CD8-positive, alpha-beta memory T cell (primary cell): ENCODE results near the gene MXRA7. TPM values are rescaled to one million over a fixed set of nuclear protein-coding genes. Genes with fewer than 3 reads are reported as not detected.

ENCODE experiments used
- CTCF ChIA-PET: fragments of 350-600 bp; sonication (Branson Sonifier 250); formaldehyde crosslinking; loops from one replicate; lab custom pipeline; 2021; ENCODE audit warnings: antibody characterized with exemption; lab: Charles Lee
- POLR2A ChIA-PET: fragments of 350-600 bp; sonication (Branson Sonifier 250); formaldehyde crosslinking; loops from one replicate; lab custom pipeline; 2021; ENCODE audit warnings: antibody characterized with exemption; lab: Charles Lee
- DNase-seq, 5 donors: peaks; one replicate each; pipeline versions ENCODE4 v3.0.0 to v3.0.0-alpha.2; 2020 to 2022; ENCODE audit warnings: mixed read lengths in 1 of 5
- H3K27ac ChIP-seq: one replicate; pipeline ENCODE4 v1.7.0; 2013; ENCODE audit warnings: low read depth, mild to moderate bottlenecking, low read length, moderate library complexity
- H3K27me3 ChIP-seq: 2 replicates; pipeline ENCODE4 v1.7.0; 2013; ENCODE audit warnings: low read length, mild to moderate bottlenecking; ENCODE audit not compliant: insufficient read depth, poor library complexity, severe bottlenecking
- H3K36me3 ChIP-seq: 2 replicates; pipeline ENCODE4 v1.7.0; 2013; ENCODE audit warnings: mild to moderate bottlenecking, low read length, moderate library complexity; ENCODE audit not compliant: insufficient read depth
- H3K4me1 ChIP-seq: 2 replicates; pipeline ENCODE4 v1.7.0; 2013; ENCODE audit warnings: mild to moderate bottlenecking, low read length, moderate library complexity; ENCODE audit not compliant: insufficient read depth
- H3K4me3 ChIP-seq: 2 replicates; pipeline ENCODE4 v1.7.0; 2013; ENCODE audit warnings: mild to moderate bottlenecking, low read length
- H3K9me3 ChIP-seq: 2 replicates; pipeline ENCODE4 v1.7.0; 2013; ENCODE audit warnings: mild to moderate bottlenecking, low read length
- H3K27ac Mint-ChIP-seq, 8 donors: one replicate each; pipeline ENCODE4 v1.8.0; 2020 to 2021; ENCODE audit warnings: mixed read lengths in 8 of 8, mild to moderate bottlenecking in 6 of 8, inconsistent platforms in 3 of 8, moderate library complexity in 3 of 8
- H3K27me3 Mint-ChIP-seq, 2 donors: one replicate each; pipeline ENCODE4 v1.8.0; 2020 to 2021; ENCODE audit warnings: mixed read lengths in 2 of 2, mild to moderate bottlenecking in 1 of 2, moderate library complexity in 1 of 2
- H3K36me3 Mint-ChIP-seq, 3 donors: one replicate each; pipeline ENCODE4 v1.8.0; 2020 to 2021; ENCODE audit warnings: mixed read lengths in 3 of 3, inconsistent platforms in 1 of 3, mild to moderate bottlenecking in 1 of 3
- H3K4me1 Mint-ChIP-seq, 3 donors: one replicate each; pipeline ENCODE4 v1.8.0; 2020 to 2021; ENCODE audit warnings: mixed read lengths in 3 of 3, inconsistent platforms in 1 of 3, mild to moderate bottlenecking in 1 of 3
- H3K4me3 Mint-ChIP-seq, 7 donors: one replicate each; pipeline ENCODE4 v1.8.0; 2020 to 2021; ENCODE audit warnings: mixed read lengths in 7 of 7, mild to moderate bottlenecking in 6 of 7, moderate library complexity in 4 of 7, inconsistent platforms in 2 of 7
- H3K9me3 Mint-ChIP-seq, 5 donors: one replicate each; pipeline ENCODE4 v1.8.0; 2020 to 2022; ENCODE audit warnings: mixed read lengths in 5 of 5, mild to moderate bottlenecking in 3 of 5, moderate library complexity in 2 of 5, inconsistent platforms in 1 of 5
- polyA plus RNA-seq: library from polyadenylated mRNA; unstranded; fragments of 300-500 nt; fragmentation: Illumina TruSeq; gene quantifications from one replicate; pipeline ENCODE4 v1.2.3, GENCODE V29; 2021
- total RNA-seq, 2 experiments: library from RNA; stranded (reverse); gene quantifications; one replicate each; pipeline ENCODE4 v1.2.3, GENCODE V29; 2021

Gene MXRA7
- total and polyA plus RNA-seq, 3 experiments from 2014 or later: 27.1 to 30.6 (median 29.1) TPM

- POLR2A ChIA-PET: interaction anchor here (0.5 to 5.5 kb wide), 6 partner anchors 11 to 758 kb away, joined by 3 to 112 read pairs (median 18); partner anchors contain the start of genes JMJD6 and METTL23
- H3K4me3 ChIP-seq: peak overlapping the region; percentile 72
- H3K36me3 Mint-ChIP-seq: peaks cover 19 to 69% (median 31%) of the 10 kb centered on the region in 3 donors
Measured at GRCh38 chr17:76738468-76738850, 27.7 kb upstream of the MXRA7 start.

GRCh38 chr17:76737676-76738467 lies 27.1 kb upstream of the MXRA7 start, which contains the start of gene MFSD11:
Gene MFSD11, plus strand, starts transcription at chr17:76738119. Its CDS starts 234 bp downstream, at chr17:76738353.
- peaks cover 38% of the 10 kb centered on the region for H3K36me3 ChIP-seq
- peaks cover 54% of the 10 kb centered on the region for H3K4me1 ChIP-seq
- CTCF ChIA-PET: interaction anchor here (0.8 to 1.6 kb wide), 5 partner anchors 11 to 214 kb away, joined by 3 to 5 read pairs (median 4); partner anchors contain the start of genes METTL23 and MGAT5B
- peaks cover 52 to 70% (median 66%) of the 10 kb centered on the region in 3 donors for H3K4me1 Mint-ChIP-seq
- no peaks in the 10 kb centered on the region for H3K27me3 Mint-ChIP-seq
- peak within 1 kb of the TSS; percentile 94 for H3K4me3 ChIP-seq
- peak within 1 kb of the TSS; percentile 85 to 97 (median 95) for H3K4me3 Mint-ChIP-seq
- H3K27me3 ChIP-seq: no peaks in the 10 kb centered on the region
- peak; percentile 89 to 95 (median 94) for DNase-seq
- peak within 1 kb of the TSS; percentile 99 to 100 (median 99) for H3K27ac Mint-ChIP-seq
- H3K9me3 ChIP-seq: no peaks in the 10 kb centered on the region
- H3K36me3 Mint-ChIP-seq: peaks cover 24 to 71% (median 34%) of the 10 kb centered on the region in 3 donors
- no peaks in the 10 kb centered on the region for H3K9me3 Mint-ChIP-seq
- POLR2A ChIA-PET: interaction anchor here (0.5 to 5.5 kb wide), 8 partner anchors 11 to 1997 kb away, joined by 3 to 112 read pairs (median 10); partner anchors contain the start of genes JMJD6 and METTL23
- H3K27ac ChIP-seq: peak within 1 kb of the TSS; percentile 95

More at GRCh38 chr17:76738468-76738850, 27.7 kb upstream of the MXRA7 start:
- Histone ChIP-seq H3K9me3 (no peaks in the 10 kb centered on the region), H3K4me1 (peaks cover 48% of the 10 kb centered on the region), H3K27me3 (no peaks in the 10 kb centered on the region), H3K27ac (peak overlapping the region; percentile 95), H3K36me3 (peaks cover 34% of the 10 kb centered on the region)
- peak overlapping the region; percentile 99 to 100 (median 99) for H3K27ac Mint-ChIP-seq
- H3K9me3 Mint-ChIP-seq: no peaks in the 10 kb centered on the region
- peaks cover 46 to 64% (median 60%) of the 10 kb centered on the region in 3 donors for H3K4me1 Mint-ChIP-seq
- peak overlapping the region; percentile 85 to 97 (median 95) for H3K4me3 Mint-ChIP-seq
- CTCF ChIA-PET: interaction anchor here (0.8 to 1.6 kb wide), 4 partner anchors 10 to 130 kb away, joined by 3 to 5 read pairs (median 4); partner anchors contain the start of genes METTL23 and MGAT5B
- DNase-seq: no peak
- H3K27me3 Mint-ChIP-seq: no peaks in the 10 kb centered on the region

- H3K36me3 Mint-ChIP-seq: peaks cover 24 to 73% (median 31%) of the 10 kb centered on the region in 3 donors
Measured at GRCh38 chr17:76737082-76737675, 26.4 kb upstream of the MXRA7 start, which contains the start of gene SRSF2. Gene SRSF2, minus strand, starts transcription at chr17:76737331. Its CDS starts 171 bp downstream, at chr17:76737160.

GRCh38 chr17:76736349-76737081 lies 25.8 kb upstream of the MXRA7 start:
- peak overlapping the region; percentile 94 for H3K4me3 ChIP-seq
- no peaks in the 10 kb centered on the region for H3K27me3 ChIP-seq
- Mint-ChIP-seq H3K27me3 (no peaks in the 10 kb centered on the region), H3K4me1 (peaks cover 59 to 77% (median 73%) of the 10 kb centered on the region in 3 donors), H3K36me3 (peaks cover 24 to 73% (median 27%) of the 10 kb centered on the region in 3 donors), H3K27ac (peak overlapping the region; percentile 99 to 100 (median 99)), H3K4me3 (peak overlapping the region; percentile 85 to 98 (median 97)), H3K9me3 (no peaks in the 10 kb centered on the region)
- H3K27ac ChIP-seq: peak overlapping the region; percentile 95
- peak; percentile 51 to 78 (median 61) for DNase-seq
- no peaks in the 10 kb centered on the region for H3K9me3 ChIP-seq
- CTCF ChIA-PET: interaction anchor here (0.9 to 2.8 kb wide), 4 partner anchors 10 to 101 kb away, joined by 3 to 18 read pairs (median 4); partner anchors contain the start of genes JMJD6 and METTL23
- peaks cover 67% of the 10 kb centered on the region for H3K4me1 ChIP-seq
- H3K36me3 ChIP-seq: peaks cover 37% of the 10 kb centered on the region
- POLR2A ChIA-PET: interaction anchor here (0.6 to 5.5 kb wide), 12 partner anchors 9 to 1771 kb away, joined by 3 to 112 read pairs (median 6); partner anchors contain the start of genes JMJD6 and METTL23

More at GRCh38 chr17:76737082-76737675, 26.4 kb upstream of the MXRA7 start, which contains the start of gene SRSF2:
- Histone ChIP-seq H3K9me3 (no peaks in the 10 kb centered on the region), H3K27ac (peak within 1 kb of the TSS; percentile 95), H3K4me1 (peaks cover 61% of the 10 kb centered on the region), H3K27me3 (no peaks in the 10 kb centered on the region), H3K4me3 (peak within 1 kb of the TSS; percentile 94), H3K36me3 (peaks cover 38% of the 10 kb centered on the region)
- Mint-ChIP-seq H3K4me3 (peak within 1 kb of the TSS; percentile 85 to 98 (median 97)), H3K9me3 (no peaks in the 10 kb centered on the region), H3K27ac (peak within 1 kb of the TSS; percentile 99 to 100 (median 99)), H3K4me1 (peaks cover 56 to 75% (median 72%) of the 10 kb centered on the region in 3 donors), H3K27me3 (no peaks in the 10 kb centered on the region)
- DNase-seq: peak; percentile 98 to 100 (median 99)
- POLR2A ChIA-PET: interaction anchor here (0.6 to 5.5 kb wide), 13 partner anchors 10 to 1771 kb away, joined by 3 to 112 read pairs (median 8); partner anchors contain the start of genes JMJD6 and METTL23
- CTCF ChIA-PET: interaction anchor here (0.8 to 2.8 kb wide), 5 partner anchors 10 to 214 kb away, joined by 3 to 18 read pairs (median 3); partner anchors contain the start of genes JMJD6 and METTL23

GRCh38 chr17:76735586-76736348 lies 25.0 kb upstream of the MXRA7 start:
- peak overlapping the region; percentile 92 to 100 (median 98) for H3K27ac Mint-ChIP-seq
- ChIA-PET POLR2A (interaction anchor here (0.7 to 5.5 kb wide), 5 partner anchors 8 to 45 kb away, joined by 4 to 112 read pairs (median 10); partner anchors contain the start of genes JMJD6 and METTL23), CTCF (interaction anchor here (1.0 to 2.8 kb wide), 5 partner anchors 9 to 102 kb away, joined by 3 to 18 read pairs (median 6); partner anchors contain the start of genes JMJD6 and METTL23)
- peak overlapping the region; percentile 94 for H3K4me3 ChIP-seq
- H3K4me1 Mint-ChIP-seq: peaks cover 60 to 77% (median 74%) of the 10 kb centered on the region in 3 donors
- no peaks in the 10 kb centered on the region for H3K27me3 ChIP-seq
- H3K9me3 Mint-ChIP-seq: no peaks in the 10 kb centered on the region
- H3K36me3 Mint-ChIP-seq: peaks cover 24 to 72% (median 27%) of the 10 kb centered on the region in 3 donors
- H3K27ac ChIP-seq: peak overlapping the region; percentile 95
- H3K9me3 ChIP-seq: no peaks in the 10 kb centered on the region
- no peak for DNase-seq
- H3K4me1 ChIP-seq: peaks cover 72% of the 10 kb centered on the region
- no peaks in the 10 kb centered on the region for H3K27me3 Mint-ChIP-seq
- H3K4me3 Mint-ChIP-seq: peak overlapping the region; percentile 85 to 98 (median 97)
- H3K36me3 ChIP-seq: peaks cover 41% of the 10 kb centered on the region

GRCh38 chr17:76735006-76735405 lies 24.2 kb upstream of the MXRA7 start:
- Mint-ChIP-seq H3K4me3 (peak overlapping the region; percentile 85 to 98 (median 97)), H3K4me1 (peaks cover 61 to 73% (median 71%) of the 10 kb centered on the region in 3 donors), H3K9me3 (no peaks in the 10 kb centered on the region), H3K36me3 (peaks cover 24 to 73% (median 27%) of the 10 kb centered on the region in 3 donors), H3K27me3 (no peaks in the 10 kb centered on the region), H3K27ac (peak overlapping the region in 7 of 8 donors; percentile 88 to 100 (median 97))
- ChIA-PET CTCF (interaction anchor here (1.3 to 2.8 kb wide), 4 partner anchors 8 to 21 kb away, joined by 3 to 18 read pairs (median 6); partner anchors contain the start of genes JMJD6 and METTL23), POLR2A (interaction anchor here (0.7 to 5.5 kb wide), 4 partner anchors 8 to 46 kb away, joined by 4 to 112 read pairs (median 8); partner anchors contain the start of genes JMJD6 and METTL23)
- Histone ChIP-seq H3K4me1 (peaks cover 72% of the 10 kb centered on the region), H3K9me3 (no peaks in the 10 kb centered on the region), H3K27me3 (no peaks in the 10 kb centered on the region), H3K4me3 (peak overlapping the region; percentile 94), H3K27ac (peak overlapping the region; percentile 95), H3K36me3 (peaks cover 42% of the 10 kb centered on the region)
- DNase-seq: peak in 1 of 5 donors; percentile 32
